GM18499 (cell line): ENCODE data around the gene URI1.
"Not testable (repeated sequence)": the region's sequence is repeated elsewhere in the genome, so short reads cannot be mapped to it uniquely, and the experiment has no call there.

Source experiments
- ATAC-seq: cut with Tn5 transposase; IDR thresholded peaks from one replicate; pipeline ENCODE4 v1.9.1; 2021; ENCODE audit warnings: moderate number of reproducible peaks; ENCODE audit not compliant: insufficient read depth, unreplicated experiment

The URI1 gene

DNA sequence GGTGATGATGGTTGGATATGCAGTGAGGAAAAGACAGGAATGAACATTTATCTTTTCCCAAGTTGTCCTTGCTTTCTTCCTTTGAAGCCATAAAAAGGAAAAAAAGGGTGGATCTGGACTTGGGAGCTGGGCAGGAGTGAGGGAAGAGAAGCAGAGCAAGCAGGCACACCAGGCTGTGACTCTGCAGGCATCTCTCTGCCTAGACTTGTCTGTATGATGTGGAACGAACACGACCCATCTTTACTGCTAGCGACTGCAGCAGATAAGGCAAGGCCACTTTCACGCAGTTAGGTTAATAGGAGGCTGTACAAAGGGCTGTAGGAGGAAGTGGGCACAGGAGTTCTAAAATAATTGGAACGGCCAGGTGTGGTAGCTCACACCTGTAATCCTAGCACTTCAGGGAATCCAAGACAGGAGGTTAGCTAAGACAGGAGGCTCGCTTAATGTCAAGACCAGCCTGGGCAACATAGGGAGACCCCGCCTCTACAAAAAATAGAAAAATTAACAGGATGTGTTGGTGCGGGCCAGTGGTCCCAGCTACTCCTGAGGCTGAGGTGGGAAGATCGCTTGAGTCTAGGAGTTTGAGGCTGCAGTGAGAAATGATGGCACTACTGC, 961 bp upstream of the URI1 start:
- ATAC-seq, result no peak

DNA sequence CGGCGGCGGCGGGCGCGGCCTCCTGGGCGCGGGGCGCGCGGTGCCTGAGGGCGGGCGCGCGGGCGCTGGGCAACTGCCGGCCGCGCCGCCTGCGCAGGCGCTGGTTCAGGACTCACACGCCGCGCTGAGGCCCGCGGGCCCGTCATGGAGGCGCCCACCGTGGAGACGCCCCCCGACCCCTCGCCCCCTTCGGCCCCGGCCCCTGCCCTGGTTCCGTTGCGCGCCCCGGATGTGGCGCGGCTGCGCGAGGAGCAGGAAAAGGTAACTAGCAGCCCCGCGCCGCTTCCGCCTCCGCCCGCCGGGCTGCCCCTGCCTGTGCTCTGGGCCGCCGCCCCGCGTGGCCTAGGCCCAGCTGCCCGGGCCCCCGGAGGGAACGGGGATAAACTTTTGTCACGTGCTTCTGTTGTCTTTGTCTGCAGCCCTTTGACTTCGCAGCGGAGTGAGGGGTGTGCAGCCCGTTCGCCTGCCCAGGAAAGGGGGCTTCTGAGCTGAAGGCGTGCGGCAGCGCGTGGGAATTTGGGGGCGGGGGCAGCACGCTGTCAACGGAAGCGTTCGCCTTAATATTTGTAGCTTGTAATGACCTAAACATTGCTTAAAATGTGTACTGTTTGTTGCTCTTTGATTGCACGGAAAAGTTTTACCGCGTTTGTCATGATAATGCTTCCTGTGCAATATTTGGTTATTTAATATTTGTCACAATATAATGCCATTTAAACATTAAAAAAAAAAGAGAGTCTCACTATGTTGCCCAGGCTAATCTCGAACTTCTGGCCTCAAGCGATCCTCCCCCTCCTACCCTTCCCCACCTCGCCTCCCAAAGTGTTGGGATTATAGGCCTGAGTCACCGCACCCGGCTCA, 594 bp downstream of the URI1 start:
- peak; percentile 39 for ATAC-seq

DNA sequence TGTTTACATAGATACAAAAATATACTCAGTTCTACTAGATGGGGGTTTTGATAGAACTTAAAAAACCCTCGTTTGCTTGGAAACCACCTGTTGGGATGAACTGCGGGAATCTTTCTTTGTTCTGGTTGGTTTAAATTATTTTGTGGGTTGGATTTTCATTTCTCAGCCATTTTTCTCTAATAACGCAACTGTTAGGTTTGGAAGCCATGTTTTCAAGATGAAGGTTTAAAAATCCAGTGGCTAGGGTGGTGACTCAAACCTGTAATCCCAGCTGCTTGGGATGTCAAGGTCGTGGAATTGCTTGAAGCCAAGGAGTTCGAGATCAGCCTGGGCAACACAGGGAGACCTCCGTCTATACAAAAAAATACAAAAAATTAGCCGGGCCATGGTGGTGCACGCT, 1.6 kb downstream of the URI1 start:
- no peak for ATAC-seq

DNA sequence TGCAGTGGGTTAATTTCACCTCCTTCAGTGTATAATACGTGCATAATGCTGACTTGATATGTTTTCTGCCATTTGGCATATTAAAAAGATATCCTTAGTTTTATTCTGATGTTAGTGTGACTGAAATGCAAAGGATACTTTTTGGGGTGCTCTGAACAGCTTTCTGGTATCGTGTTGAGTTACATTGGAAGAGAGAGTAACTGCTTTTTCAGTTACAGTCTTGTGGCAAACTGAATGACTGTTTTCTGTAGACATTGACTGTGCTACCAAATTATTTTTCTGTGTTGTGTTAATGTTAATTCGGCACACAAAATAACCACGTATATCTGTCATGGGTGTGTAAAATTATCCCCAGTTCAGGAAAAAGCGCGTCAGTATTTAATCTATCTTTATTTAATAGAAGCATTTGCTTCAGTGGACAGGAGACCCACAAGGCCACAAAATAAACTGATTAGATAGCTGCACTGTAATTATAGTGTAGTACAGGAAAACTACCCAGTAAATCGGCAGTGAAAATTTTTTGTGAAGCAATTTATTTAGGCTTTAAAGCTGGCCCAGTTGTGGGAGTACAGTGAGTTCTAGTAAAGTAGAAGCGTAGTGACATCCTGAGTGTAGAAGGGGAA, 2.5 kb downstream of the URI1 start:
- ATAC-seq, result no peak

DNA sequence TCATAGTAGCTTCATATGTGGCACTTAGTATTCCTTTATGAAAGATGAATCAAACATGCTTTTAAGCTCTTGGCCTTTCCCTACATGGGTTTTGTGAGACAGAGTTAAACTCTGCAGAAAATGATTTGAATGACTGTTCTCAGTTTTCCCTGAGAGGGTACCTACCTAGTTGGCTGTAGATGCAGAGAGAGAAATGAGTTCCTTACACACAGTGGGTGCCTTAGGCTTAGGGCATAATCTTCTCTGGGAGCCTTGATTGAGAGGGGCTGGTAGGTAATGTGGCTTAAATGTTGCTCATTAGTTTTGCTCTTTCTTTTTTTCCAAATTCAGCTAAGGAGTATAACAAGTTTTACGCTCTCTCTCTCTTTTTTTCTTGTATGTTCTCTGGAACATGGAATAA, 3.0 kb downstream of the URI1 start:
- no peak for ATAC-seq

DNA sequence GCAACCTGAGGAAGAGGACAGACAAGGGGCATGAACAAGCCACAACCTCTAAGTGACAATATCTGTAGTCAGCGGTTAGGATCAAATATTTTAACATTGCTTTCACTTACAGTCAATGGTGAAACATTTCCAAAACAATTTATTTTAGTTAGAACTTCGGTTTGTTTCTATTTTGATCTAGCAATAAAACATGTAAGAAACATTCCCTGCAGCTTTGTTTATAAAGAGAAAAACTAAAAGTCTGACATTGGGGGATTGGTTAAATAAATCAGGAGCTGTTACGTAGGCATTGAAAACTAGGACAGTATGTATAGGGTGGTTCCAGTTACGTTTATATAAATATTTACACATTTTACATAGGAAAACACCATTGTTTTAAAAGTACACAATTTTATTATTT, 3.4 kb downstream of the URI1 start:
- ATAC-seq, result no peak

DNA sequence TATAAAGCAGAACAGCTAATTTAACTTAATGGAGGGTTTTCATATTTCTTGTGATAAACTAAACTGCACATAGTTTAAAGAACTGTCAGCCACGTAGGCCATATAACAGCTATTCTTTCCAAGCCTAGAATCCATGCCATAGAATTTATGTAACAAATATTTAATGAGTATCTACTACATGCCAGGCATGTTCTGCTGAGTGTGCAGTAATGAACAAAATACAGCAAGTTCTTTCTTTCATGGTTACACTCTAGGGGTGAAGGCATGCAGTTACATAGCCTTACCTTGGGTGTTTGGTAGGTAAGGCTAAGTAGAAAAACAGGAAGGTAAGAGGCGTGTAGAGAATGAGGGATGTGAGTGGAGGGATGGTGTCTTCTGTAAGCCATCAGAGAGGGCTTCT, 4.6 kb downstream of the URI1 start:
- no peak for ATAC-seq

DNA sequence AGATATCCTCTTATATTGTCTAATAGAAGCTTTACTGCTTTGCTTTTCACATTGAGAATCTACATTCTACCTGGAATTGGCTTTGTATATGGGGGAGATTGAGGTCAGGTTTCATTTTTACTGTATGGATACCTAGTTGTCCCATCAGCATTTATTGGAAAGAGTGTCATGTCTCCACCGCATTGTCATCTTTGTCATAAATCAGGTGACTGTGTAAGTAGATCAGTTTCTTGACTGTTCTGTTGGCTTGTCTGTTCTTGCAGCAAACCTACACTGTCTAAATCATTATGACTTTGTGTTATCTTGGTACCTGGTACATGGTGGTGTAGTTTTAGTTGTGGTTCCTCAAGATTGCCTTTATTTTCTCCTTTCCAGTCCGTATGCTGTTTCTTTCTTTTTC, 5.8 kb downstream of the URI1 start:
- no peak for ATAC-seq

DNA sequence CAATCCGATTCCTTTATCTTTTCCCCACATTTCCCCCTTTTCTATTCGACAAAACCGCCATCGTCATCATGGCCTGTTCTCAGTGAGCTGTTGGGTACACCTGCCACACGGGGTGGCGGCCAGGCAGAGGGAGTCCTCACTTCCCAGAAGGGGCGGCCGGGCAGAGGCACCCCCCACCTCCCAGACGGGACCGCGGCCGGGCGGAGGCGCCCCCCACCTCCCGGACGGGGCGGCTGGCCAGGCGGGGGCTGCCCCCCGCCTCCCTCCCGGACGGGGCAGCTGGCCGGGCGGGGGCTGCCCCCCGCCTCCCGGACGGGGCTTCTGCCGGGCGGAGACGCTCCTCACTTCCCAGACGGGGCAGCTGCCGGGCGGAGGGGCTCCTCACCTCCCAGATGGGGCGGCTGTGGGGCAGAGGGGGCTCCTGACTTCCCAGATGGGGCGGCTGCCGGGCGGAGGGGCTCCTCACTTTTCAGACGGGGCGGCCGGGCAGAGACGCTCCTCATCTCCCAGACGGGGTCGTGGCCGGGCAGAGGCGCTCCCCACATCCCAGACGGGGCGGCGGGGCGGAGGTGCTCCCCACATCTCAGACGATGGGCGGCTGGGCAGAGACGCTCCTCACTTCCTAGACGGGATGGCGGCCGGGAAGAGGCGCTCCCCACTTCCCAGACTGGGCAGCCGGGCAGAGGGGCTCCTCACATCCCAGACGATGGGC, 6.9 kb downstream of the URI1 start:
- not testable (repeated sequence) for ATAC-seq

DNA sequence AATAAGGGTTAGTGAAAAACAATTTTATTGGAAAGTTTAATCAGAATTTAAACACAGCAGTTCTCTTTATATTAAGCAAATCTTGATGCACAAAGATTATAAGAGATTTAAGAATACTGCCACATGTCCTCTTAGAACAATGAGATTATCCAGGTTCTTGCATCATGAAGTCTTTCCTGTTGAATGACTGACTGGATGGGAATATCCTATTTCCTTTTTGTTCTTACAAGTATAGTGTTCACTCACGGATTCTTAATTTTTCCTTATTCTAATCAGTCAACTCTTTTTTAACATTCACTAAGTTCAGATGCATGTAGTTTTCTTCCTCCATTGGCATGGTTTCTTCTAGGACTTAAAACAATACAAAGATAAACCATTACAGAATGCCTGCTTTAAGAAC, 10.1 kb downstream of the URI1 start:
- no peak for ATAC-seq

DNA sequence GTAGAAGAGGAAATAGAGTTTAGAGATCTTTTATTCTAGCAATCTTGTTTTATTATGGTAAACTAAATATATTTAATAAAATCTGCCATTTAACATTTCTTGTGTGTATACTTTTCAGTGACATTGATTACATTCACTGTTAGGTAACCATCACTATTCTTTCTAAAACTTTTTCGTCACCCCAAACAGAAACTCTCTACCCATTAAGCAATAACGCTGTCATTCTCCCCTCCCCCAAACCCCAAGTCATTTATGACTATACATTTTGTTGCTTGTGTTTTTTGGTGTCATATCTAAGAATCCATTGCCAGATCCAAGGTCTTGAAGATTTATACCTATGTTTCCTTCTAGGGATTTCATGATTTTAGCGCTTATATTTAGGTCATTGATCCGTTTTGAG, 10.6 kb downstream of the URI1 start:
- ATAC-seq, result no peak

DNA sequence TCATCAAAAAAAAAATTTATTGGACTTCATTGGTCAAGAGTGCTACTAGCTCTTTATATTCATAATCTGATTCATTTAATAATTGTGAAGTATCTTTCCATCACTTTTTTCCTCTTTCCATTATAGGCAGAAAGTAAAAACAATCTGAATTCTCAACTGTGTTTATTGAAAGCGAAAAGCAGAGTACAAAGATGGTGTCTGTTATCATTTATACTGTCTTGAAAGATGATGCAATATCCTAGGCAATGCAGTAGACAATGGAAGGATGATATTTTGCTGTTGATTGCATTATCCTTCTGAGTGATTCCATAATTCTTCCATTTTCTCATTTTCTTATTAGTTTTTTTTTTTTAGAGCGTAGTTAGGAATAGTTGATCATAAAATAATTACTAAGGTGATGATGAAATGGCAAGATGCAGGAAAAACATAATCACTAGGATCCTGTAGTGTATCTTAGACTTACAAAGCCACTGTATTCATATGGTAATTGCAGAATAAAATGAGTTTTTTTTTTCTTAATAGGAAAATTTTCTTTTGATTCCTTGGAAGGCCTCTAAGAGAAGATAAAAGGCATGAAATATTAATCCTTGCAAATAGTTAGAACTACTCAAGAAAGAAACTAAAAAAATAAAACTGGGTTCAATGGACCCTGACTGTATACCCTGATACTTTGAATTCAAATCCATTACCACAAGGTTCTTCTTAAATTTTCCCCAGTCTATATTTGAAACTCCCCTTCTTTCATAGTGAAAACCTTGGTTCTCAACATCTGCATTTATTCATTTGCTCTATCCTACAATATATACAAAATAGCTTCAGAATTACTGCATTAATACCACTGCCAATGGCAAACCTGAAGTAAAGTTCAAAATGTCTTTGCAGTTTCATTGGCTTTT, 11.6 kb downstream of the URI1 start:
- no peak for ATAC-seq

DNA sequence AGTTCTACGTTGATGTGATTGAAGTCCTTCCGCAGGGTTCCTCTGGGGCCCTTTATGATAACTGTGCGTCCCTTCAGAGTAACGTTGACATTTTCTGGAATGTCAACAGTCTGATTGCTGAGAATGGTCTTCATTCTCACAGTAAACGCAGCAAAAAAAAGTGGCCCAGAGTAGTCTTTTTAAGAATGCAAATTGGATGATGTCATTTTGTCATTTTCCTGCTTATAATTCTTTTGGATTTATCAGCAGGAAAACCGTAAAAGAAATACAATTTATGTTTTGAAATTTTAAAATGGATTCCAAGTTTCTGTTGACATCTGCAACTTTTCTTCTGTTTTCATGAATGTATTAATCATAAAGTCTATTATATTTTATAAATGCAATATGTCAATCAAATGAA, 14.8 kb downstream of the URI1 start:
- no peak for ATAC-seq

DNA sequence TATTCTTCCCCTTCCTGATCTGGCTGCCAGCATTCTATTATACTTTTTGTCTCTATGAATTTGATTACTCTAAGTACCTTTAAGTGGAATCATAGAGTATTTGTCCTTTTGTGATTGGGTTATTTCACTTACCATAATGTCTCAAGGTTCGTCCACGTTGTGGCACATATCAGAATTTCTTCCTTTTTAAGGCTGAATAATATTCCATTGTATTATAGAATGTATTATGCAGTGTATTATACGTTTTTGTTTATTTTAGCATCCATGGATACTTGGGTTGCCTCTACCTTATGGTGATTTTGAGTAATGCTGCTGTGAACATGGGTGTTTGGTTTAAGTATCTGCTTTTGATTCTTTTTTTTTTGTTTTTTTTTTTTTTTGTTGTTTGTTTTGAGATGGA, 19.3 kb downstream of the URI1 start:
- ATAC-seq, result no peak

DNA sequence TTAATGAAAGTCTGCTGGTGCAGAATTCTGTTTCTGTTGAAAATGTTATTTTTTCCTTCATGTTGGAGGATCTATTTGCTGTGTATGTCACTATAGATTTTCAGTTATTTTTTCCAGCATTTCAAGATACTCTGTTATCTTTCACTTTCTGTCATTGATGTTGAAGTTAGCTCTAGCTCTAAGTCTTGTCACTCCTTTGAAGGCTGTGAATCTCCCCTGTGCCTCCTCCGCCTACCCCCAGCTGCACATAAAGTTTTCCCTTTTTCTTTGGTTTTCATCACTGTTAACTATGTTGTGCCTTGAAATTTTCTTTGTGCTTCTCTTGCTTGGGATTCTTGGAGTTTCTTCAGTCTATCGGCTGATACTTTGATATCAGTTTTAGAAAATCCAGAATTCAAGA, 20.8 kb downstream of the URI1 start:
- ATAC-seq, result no peak

DNA sequence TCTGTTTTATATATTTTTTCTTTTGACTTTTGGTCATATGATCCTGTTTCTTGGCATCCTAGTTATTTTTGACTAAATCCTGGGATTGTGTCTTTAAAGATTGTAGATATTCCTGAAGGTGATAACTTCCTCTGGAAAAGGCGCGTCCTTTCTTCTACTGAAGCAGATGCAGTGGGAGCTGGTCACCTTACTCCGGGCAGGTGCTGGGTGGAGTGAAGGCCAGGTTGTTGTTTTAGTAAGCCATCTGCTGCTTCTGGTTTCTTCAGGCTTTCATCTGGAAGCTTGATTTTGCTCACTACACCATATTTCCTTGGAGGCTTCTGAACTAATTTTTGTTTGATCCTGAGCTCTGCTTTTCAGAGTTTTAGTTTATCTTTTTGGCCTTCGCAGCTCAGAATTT, 21.5 kb downstream of the URI1 start:
- no peak for ATAC-seq

DNA sequence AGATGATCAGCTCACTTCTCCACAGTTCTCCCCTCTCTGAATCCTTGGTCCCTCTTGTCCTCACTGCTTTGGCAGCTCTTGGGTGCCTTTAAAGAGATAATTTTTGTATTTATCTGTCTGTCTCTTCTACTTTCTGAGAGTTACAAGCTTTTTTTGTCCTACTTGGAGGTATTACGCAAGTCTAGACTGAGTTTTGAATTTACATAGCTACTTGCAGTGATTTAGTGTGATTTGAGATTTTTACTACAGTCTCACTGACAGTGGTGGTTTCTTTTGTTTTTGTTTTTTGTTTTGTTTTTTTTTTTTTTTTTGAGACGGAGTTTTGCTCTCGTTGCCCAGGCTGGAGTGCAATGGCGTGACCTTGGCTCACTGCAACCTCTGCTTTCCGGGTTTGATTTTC, 22.1 kb downstream of the URI1 start:
- no peak for ATAC-seq

DNA sequence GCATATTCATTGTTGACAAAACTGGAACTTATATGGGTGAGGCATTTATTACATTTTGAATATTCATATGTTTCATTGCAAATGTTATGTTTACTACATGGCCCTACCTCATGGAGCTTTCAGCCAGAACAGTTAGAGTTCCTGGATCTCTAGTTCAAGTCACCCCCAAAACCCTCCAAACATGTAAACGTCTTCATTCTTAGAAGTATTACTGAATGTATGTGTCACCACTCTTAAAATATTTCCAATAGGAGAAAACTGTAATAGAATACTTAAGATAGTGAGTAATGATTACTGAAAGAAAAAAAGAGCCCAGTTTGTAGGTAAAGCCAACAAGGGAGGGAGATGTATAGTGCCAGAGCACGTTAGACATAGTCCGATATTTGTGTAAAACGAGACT, 23.5 kb downstream of the URI1 start:
- ATAC-seq, result no peak

DNA sequence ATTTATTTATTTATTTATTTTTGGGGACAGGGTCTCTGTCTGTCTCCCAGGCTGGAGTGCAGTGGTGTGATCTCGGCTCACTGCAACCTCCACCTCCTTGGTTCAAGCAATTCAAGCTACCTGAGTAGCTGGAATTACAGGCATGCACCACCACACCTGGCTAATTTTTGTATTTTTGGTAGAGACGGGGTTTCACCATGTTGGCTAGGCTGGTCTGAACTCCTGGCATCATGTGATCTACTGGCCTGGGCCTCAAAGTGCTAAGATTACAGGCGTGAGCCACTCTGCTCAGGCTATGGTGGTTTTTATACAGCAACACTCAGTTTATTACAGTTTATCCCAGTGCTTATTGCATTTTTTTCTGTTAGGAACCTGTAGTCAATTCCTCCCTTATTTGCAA, 24.1 kb downstream of the URI1 start:
- ATAC-seq, result not testable (repeated sequence)

DNA sequence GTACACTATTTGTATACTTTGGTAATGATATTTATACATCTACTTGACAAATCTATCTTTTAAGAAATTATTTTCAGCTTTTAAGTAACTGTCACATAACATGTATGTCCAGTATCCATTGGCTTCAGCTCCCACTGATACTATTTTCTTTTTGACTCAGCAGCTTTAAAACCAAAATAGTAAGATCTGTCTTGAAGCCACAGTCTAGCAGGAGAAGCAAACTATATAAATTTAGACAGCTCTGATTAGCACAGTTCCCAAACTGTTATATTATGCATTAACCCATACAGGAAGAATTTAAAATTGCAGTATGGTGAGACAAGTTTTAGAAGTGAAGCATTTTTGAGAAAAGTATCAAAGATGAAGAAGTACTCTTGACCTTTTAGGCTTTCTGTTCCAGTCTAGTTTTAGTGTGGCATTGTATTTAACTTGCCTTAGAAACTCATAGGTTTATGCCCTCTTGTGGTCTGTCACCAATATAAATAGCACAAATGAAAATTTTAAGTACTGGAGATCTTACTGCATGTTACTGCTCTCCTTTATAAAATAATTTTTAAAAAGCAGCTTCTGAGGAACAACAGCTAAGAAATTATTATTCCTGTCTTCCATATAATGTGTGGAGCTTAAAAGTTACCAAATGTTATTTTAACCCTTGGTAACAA, 24.7 kb downstream of the URI1 start:
- no peak for ATAC-seq
